HG03439 (cell line): Measurements from ENCODE around the gene SPECC1L.

ENCODE experiments used
- ATAC-seq: cut with Tn5 transposase; IDR thresholded peaks from one replicate; pipeline ENCODE4 v1.9.1; 2021; ENCODE audit warnings: mild to moderate bottlenecking, moderate library complexity; ENCODE audit not compliant: unreplicated experiment

Gene SPECC1L

GRCh38 chr22:24359452-24360120 lies 89.0 kb downstream of the SPECC1L start:
- ATAC-seq = no peak

GRCh38 chr22:24361976-24362646 lies 91.5 kb downstream of the SPECC1L start:
- no peak for ATAC-seq

- no peak for ATAC-seq
These were observed 92.6 kb downstream of the SPECC1L start for GRCh38 chr22:24363243-24363642.

GRCh38 chr22:24366701-24367100 lies 96.1 kb downstream of the SPECC1L start:
- no peak for ATAC-seq

- no peak for ATAC-seq
These were observed 97.2 kb downstream of the SPECC1L start for GRCh38 chr22:24367841-24368240.

- no peak for ATAC-seq
These were observed 99.8 kb downstream of the SPECC1L start for GRCh38 chr22:24370401-24370800.

- ATAC-seq = no peak
These were observed 105.4 kb downstream of the SPECC1L start for GRCh38 chr22:24376002-24376401.

- ATAC-seq = no peak
These were observed 106.0 kb downstream of the SPECC1L start for GRCh38 chr22:24376586-24376985.

- ATAC-seq = no peak
These were observed 108.9 kb downstream of the SPECC1L start for GRCh38 chr22:24379536-24379935.

GRCh38 chr22:24380220-24380904 lies 109.7 kb downstream of the SPECC1L start:
- no peak for ATAC-seq

GRCh38 chr22:24380905-24381230 lies 110.2 kb downstream of the SPECC1L start:
- no peak for ATAC-seq

GRCh38 chr22:24383061-24383460 lies 112.4 kb downstream of the SPECC1L start:
- ATAC-seq = no peak

GRCh38 chr22:24384131-24384530 lies 113.5 kb downstream of the SPECC1L start:
- no peak for ATAC-seq

GRCh38 chr22:24386937-24387471 lies 116.4 kb downstream of the SPECC1L start:
- no peak for ATAC-seq

GRCh38 chr22:24389680-24390079 lies 119.0 kb downstream of the SPECC1L start:
- ATAC-seq = no peak

GRCh38 chr22:24390156-24390555 lies 119.5 kb downstream of the SPECC1L start:
- ATAC-seq = no peak

- no peak for ATAC-seq
These were observed 119.9 kb downstream of the SPECC1L start for GRCh38 chr22:24390576-24390975.

- no peak for ATAC-seq
These were observed 121.2 kb downstream of the SPECC1L start for GRCh38 chr22:24391836-24392217.

- no peak for ATAC-seq
These were observed 121.7 kb downstream of the SPECC1L start for GRCh38 chr22:24392218-24392931.

- ATAC-seq = no peak
These were observed 122.5 kb downstream of the SPECC1L start for GRCh38 chr22:24393012-24393559.

- no peak for ATAC-seq
These were observed 123.2 kb downstream of the SPECC1L start for GRCh38 chr22:24393848-24394247.
